HG02610 (cell line): Measurements from ENCODE around the gene EP400.
"Not testable (repeated sequence)": the region's sequence is repeated elsewhere in the genome, so short reads cannot be mapped to it uniquely, and the experiment has no call there.

Source experiments
- ATAC-seq: cut with Tn5 transposase; IDR thresholded peaks from one replicate; pipeline ENCODE4 v1.9.1; 2021; ENCODE audit warnings: mild to moderate bottlenecking, moderate library complexity; ENCODE audit not compliant: unreplicated experiment

The EP400 gene

GRCh38 chr12:131947482-131948027 is 2.2 kb upstream of the EP400 start:
- no peak for ATAC-seq

GRCh38 chr12:131948166-131948712 is 1.5 kb upstream of the EP400 start:
- ATAC-seq = no peak

GRCh38 chr12:131948713-131949430 is 870 bp upstream of the EP400 start:
- ATAC-seq = not testable (repeated sequence)

- ATAC-seq = peak; percentile 20
Observed at GRCh38 chr12:131950182-131950913, 606 bp downstream of the EP400 start.

GRCh38 chr12:131953810-131954209 is 4.1 kb downstream of the EP400 start:
- not testable (repeated sequence) for ATAC-seq

DNA sequence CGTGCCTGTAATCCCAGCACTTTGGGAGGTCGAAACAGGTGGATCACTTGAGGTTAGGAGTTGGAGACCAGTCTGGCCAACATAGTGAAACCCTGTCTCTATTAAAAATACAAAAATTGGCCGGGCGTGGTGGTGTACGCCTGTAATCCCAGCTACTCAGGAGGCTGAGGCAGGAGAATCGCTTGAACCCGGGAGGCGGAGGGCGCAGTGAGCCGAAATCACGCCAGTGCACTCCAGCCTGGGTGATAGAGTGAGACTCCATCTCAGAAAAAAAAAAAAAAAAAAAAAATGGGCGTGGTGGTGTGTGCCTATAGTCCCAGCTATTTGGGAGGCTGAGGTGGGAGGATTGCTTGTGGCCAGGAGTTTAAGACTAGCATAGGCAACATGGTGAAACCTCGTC is 4.7 kb downstream of the EP400 start:
- ATAC-seq = not testable (repeated sequence)

- no peak for ATAC-seq
Observed at GRCh38 chr12:131959116-131959515, 9.4 kb downstream of the EP400 start.

DNA sequence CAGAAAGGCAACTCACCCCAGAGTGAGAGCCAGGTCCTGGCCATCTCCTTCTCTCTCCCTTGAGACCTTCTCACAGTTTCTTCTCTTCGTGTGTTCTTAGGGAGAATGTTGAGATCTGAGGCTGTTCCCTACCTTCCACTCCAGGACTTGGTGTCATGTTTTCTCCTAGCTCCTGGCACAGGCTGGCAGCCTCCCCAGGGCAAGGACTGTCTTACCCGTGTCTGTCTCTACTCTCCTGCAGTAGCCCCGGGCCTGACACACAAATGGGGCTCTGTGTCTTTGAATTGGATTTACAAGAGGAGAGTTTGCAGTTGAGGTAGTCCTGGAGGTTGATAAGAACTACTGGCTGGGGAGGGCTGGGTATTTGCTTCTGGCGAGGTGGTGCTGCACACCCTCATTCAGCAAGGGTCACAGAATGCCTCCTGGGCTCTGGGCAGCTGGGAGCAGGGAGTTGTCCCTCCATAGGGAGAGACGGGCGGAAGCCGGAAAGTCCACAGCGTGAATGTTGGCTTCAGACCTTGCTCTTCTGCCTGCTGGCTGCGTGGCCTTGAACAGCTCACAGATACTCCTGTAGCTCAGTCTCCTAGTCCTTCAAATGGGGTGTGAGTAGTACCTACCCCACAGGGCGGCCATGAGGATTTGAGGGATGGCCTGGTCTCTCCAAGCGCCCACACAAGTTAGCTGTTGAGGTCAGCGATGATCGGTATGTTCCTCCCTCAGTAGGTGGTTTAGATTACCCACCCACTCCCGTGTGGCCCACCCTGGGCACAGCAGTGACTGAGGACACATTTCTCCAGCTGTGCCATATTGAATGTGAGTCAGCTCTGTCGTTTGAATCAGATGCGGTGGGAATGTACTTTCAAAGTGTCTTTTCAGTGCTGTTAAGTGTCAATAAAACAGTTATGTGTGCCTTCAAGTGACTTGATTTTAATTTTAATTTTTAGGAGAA is 10.2 kb downstream of the EP400 start:
- no peak for ATAC-seq

DNA sequence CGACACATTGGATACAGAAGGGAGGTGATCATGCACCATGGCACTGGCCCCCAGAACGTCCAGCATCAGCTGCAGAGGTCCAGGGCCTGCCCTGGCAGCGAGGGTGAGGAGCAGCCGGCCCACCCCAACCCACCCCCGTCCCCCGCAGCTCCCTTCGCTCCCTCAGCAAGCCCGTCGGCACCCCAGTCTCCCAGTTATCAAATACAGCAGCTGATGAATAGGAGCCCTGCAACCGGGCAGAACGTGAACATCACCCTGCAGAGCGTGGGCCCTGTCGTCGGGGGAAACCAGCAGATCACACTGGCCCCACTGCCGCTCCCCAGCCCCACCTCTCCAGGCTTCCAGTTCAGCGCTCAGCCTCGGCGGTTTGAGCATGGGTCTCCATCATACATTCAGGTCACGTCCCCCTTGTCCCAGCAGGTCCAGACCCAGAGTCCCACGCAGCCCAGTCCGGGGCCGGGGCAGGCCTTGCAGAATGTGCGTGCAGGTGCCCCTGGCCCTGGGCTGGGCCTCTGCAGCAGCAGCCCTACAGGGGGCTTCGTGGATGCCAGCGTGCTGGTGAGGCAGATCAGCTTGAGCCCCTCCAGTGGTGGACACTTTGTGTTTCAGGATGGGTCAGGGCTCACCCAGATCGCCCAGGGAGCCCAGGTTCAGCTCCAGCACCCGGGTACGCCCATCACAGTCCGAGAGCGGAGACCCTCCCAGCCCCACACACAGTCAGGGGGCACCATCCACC is 11.0 kb downstream of the EP400 start:
- ATAC-seq = not testable (repeated sequence)

DNA sequence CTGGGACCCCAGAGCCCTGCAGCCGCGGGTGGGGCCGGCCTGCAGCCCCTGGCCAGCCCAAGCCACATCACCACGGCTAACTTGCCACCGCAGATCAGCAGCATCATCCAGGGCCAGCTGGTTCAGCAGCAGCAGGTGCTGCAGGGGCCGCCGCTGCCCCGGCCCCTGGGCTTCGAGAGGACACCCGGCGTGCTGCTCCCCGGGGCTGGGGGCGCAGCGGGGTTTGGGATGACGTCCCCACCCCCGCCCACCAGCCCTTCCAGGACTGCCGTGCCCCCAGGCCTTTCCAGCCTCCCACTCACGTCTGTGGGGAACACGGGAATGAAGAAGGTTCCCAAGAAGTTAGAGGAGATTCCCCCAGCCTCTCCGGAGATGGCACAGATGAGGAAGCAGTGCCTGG is 11.6 kb downstream of the EP400 start:
- ATAC-seq = not testable (repeated sequence)

GRCh38 chr12:131962069-131962468 is 12.3 kb downstream of the EP400 start:
- ATAC-seq = no peak

- no peak for ATAC-seq
Observed at GRCh38 chr12:131963381-131963780, 13.6 kb downstream of the EP400 start.

- no peak for ATAC-seq
Observed at GRCh38 chr12:131965073-131965472, 15.3 kb downstream of the EP400 start.

GRCh38 chr12:131971226-131971625 is 21.5 kb downstream of the EP400 start:
- no peak for ATAC-seq

DNA sequence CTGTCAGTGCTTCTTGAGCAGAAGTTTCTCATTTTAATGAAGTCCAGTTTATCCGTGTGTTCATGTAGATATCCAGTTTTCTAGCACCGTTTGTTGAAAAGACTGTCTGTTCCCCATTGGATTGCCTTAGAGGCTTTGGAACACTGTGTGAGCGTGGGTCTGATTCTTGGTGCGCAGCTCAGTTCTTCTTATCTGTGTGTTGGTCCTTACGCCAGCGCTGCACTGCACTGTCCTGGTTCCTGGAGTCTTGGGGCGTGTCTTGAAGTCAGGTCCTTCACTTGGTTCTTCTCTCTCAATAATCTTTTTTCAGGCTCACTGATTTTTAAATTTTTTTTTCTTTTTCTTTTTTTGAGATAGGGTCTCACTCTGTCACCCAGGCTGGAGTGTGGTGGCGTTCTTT is 25.5 kb downstream of the EP400 start:
- ATAC-seq = no peak

GRCh38 chr12:131979606-131980005 is 29.9 kb downstream of the EP400 start:
- no peak for ATAC-seq

DNA sequence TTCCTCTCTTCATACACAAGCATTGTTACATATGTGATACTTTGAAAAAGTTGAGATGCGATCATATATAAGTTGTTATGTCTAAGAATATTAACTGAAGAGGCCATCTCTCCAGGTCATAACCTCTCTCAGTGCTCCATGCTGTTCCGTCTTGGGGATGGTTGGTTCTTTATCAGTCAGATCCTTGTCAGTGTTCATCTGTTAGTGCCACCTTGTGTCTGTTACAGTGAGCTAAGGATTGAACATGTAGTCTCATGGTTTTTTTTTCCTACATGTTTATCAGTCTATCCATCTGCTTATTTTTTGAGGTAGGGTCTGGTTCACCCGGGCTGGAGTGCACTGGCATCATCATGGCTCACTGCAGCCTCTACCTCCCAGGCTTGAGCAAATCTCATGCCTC is 30.5 kb downstream of the EP400 start:
- no peak for ATAC-seq

GRCh38 chr12:131981388-131981787 is 31.6 kb downstream of the EP400 start:
- no peak for ATAC-seq

- ATAC-seq = no peak
Observed at GRCh38 chr12:131982041-131982440, 32.3 kb downstream of the EP400 start.

GRCh38 chr12:131983026-131983425 is 33.3 kb downstream of the EP400 start:
- ATAC-seq = no peak
